PFSK-1 (cell line): Measurements from ENCODE around the gene TENM3.

Experiments used
- FOXP2 ChIP-seq: optimal IDR thresholded peaks from 2 replicates; pipeline ENCODE3; 2011; ENCODE audit warnings: borderline replicate concordance, control low read depth, inconsistent platforms; ENCODE audit not compliant: insufficient read depth; ENCODE audit errors: extremely low read length, extremely low read depth
- POLR2AphosphoS5 ChIP-seq: IDR thresholded peaks from 2 replicates; pipeline ENCODE4 v1.6.1; 2012; ENCODE audit warnings: low read depth, mild to moderate bottlenecking, control low read depth, low read length, moderate library complexity
- SIN3A ChIP-seq: IDR thresholded peaks from 2 replicates; pipeline ENCODE4 v1.6.1; 2012; ENCODE audit warnings: mild to moderate bottlenecking, low read length, moderate library complexity, borderline replicate concordance; ENCODE audit not compliant: insufficient read depth
- TAF1 ChIP-seq: IDR thresholded peaks from 2 replicates; pipeline ENCODE4 v1.6.1; 2012; ENCODE audit warnings: low read length, control low read depth, borderline replicate concordance; ENCODE audit not compliant: insufficient read depth
- TF ChIP-seq, protein P1 (sequence below), 2 experiments: IDR thresholded peaks; 2 replicates each; pipeline versions ENCODE4 v1.6.1 to v1.8.0; 2011 to 2012; ENCODE audit warnings: low read depth in 2 of 2, low read length in 2 of 2, control low read depth in 1 of 2, inconsistent platforms in 1 of 2, mild to moderate bottlenecking in 1 of 2, moderate library complexity in 1 of 2; ENCODE audit not compliant: insufficient read depth in 1 of 2

The TENM3 gene

DNA sequence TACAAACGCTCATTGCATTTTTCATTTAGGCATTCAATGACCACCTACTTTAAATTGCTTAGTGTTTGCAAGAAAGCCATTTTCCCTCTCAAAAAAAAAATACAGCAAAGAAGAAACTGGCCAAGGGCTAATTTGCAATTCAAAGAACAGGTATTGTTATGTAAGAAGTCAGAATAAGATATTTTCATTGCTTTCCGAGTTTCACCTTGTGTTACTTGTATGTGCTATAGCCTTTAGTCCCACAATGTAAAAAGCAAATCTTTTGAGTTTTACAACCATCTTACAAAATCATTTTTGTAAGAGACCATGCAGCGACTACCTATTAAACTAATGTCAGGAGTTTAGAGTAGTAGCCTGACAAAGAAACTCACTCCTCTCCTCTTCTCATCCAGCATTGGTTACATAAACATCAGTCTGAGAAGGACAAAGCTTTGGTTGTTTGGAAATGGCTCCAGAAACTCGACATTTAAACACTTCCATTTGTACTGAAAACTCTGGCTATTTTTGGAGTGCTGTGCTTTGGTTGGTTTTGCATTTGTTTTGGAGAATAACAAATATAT lies 15.3 kb downstream of the TENM3 start:
- TF ChIP-seq FOXP2: no peak
- TF ChIP-seq SIN3A: no peak
- no peak for TF ChIP-seq POLR2AphosphoS5
- TF ChIP-seq, protein P1, sequence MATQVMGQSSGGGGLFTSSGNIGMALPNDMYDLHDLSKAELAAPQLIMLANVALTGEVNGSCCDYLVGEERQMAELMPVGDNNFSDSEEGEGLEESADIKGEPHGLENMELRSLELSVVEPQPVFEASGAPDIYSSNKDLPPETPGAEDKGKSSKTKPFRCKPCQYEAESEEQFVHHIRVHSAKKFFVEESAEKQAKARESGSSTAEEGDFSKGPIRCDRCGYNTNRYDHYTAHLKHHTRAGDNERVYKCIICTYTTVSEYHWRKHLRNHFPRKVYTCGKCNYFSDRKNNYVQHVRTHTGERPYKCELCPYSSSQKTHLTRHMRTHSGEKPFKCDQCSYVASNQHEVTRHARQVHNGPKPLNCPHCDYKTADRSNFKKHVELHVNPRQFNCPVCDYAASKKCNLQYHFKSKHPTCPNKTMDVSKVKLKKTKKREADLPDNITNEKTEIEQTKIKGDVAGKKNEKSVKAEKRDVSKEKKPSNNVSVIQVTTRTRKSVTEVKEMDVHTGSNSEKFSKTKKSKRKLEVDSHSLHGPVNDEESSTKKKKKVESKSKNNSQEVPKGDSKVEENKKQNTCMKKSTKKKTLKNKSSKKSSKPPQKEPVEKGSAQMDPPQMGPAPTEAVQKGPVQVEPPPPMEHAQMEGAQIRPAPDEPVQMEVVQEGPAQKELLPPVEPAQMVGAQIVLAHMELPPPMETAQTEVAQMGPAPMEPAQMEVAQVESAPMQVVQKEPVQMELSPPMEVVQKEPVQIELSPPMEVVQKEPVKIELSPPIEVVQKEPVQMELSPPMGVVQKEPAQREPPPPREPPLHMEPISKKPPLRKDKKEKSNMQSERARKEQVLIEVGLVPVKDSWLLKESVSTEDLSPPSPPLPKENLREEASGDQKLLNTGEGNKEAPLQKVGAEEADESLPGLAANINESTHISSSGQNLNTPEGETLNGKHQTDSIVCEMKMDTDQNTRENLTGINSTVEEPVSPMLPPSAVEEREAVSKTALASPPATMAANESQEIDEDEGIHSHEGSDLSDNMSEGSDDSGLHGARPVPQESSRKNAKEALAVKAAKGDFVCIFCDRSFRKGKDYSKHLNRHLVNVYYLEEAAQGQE (IDR thresholded peaks at IDR 0.05; ENCODE audit: insufficient read depth in 1 of 2, low read depth in 2 of 2, low read length in 2 of 2): no peak
- TF ChIP-seq TAF1: no peak

DNA sequence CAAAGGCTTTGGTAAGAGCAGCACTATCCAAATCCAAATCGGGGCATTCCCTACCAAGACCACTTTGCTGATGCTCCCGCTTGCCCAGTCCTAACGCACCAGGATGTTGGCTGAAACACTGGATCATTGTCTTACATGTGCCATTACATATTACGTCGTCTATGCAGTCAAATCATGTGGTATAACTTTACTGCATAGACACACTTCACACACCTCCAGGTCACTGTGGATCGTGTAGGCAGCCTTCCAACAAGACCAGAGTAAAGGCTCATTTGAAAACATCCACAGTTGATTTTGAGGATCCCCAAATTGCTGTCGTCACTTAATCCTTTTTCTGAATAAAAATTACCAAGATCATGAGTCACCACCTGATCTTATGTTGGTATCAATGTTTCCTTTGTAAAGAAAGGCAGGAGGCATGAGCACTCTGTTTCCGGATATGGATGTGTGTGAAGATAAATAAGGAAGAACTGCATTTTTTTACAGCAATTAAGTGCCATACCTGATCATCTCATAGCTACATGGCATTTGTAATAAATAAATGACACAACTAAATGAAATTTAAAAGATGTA lies 18.5 kb downstream of the TENM3 start:
- TF ChIP-seq SIN3A: no peak
- no peak for TF ChIP-seq FOXP2
- TF ChIP-seq, protein P1 (IDR thresholded peaks at IDR 0.05; ENCODE audit: insufficient read depth in 1 of 2, low read depth in 2 of 2, low read length in 2 of 2): no peak
- no peak for TF ChIP-seq POLR2AphosphoS5
- TF ChIP-seq TAF1: no peak

DNA sequence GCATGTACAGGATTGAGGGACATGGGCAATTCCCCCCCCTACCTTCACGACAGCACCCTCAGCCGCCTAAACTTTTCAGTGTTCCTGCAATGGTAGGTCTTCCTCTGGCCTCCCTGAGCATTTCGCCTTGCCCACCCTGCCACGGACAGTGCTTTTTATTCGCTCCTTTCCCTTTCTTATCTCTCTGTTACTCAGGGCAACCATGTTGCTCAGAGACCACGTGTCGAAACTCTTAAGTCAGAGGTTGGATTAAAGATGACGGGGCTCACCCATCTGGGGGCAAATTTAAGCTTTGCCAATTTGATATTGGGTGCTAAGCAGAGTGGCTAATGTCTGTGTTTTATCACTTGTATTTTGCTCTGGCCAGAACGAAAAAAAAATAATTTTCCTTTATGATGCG lies 20.4 kb downstream of the TENM3 start:
- no peak for TF ChIP-seq TAF1

DNA sequence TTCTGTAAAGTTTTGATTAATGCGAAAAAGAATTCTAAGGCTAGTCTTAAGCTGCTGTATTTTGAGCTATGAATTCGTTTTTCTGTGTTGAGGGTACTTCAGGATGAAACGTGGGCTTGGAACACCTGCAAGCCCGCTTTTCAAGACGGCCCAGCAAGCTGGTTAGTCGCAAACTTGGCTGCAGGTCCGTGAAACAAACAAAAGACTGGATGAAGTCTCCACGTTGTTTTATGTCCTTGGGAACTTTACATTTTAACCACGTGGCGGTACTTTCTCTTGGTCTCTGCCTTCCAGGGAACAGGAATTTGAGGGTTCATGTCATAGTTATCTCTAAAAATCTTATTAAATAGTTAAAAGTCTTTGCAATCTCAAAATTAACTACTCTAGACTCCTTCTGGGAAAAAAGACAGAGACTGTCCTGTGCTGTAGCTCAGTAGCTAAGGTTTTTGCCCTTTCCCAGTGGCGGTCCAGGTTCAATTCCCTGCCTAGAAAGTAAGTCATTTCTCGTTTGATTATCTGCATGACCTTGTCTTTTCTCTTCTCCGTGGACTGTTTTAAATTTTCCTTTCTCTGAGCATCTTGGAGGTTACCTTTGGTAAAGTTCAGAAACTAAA lies 21.0 kb downstream of the TENM3 start:
- TF ChIP-seq SIN3A (no peak), TAF1 (no peak), POLR2AphosphoS5 (no peak)
- TF ChIP-seq, protein P1 (IDR thresholded peaks at IDR 0.05; ENCODE audit: insufficient read depth in 1 of 2, low read depth in 2 of 2, low read length in 2 of 2): no peak

DNA sequence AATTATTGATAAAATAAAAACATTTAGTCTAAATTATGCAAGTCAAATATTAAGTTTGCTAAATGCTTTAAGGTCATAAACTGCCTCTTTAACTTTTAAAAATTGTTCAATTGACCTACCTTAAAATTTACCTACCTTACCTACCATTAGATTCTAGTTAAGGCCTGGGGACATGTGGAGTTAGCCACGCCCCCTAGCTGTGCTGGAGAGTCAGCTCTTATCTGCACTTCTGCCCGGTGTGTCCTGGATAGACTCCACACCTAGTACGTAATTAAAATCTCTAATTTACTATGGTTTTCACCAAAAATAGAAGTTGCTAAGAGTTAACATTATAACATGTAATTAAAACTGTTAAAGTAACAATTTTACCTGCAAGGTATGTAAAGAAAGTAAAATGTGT lies 22.7 kb downstream of the TENM3 start:
- TF ChIP-seq SIN3A (no peak), POLR2AphosphoS5 (no peak), FOXP2 (no peak), TAF1 (no peak)
- TF ChIP-seq, protein P1 (IDR thresholded peaks at IDR 0.05; ENCODE audit: insufficient read depth in 1 of 2, low read depth in 2 of 2, low read length in 2 of 2): no peak
